ENCODE measurements around the gene KPNB1.

The KPNB1 gene

GRCh38 chr17:47699536-47699840, 49.8 kb downstream of the KPNB1 start:
- in situ Hi-C loops (cut with HindIII; ENCODE audit: low sequenced_read_pairs): no loop called here
- H3K4me3 ChIP-seq (ENCODE audit: low read depth, low read length): no peak overlapping the region
- DNase-seq (ENCODE audit: low read depth, low spot score): no peak
- TF ChIP-seq CTCF (IDR thresholded peaks at IDR 0.05; ENCODE audit: low read depth, low read length): no peak

- no peak overlapping the region for H3K4me3 ChIP-seq (ENCODE audit: low read depth, low read length)
- DNase-seq (ENCODE audit: low read depth, low spot score): no peak
- in situ Hi-C loops (cut with HindIII; ENCODE audit: low sequenced_read_pairs): no loop called here
- TF ChIP-seq CTCF (IDR thresholded peaks at IDR 0.05; ENCODE audit: low read depth, low read length): no peak
Observed at GRCh38 chr17:47700471-47701449, 51.0 kb downstream of the KPNB1 start.

GRCh38 chr17:47701608-47702007, 51.9 kb downstream of the KPNB1 start:
- in situ Hi-C loops (cut with HindIII; ENCODE audit: low sequenced_read_pairs): no loop called here

GRCh38 chr17:47702391-47702995, 52.8 kb downstream of the KPNB1 start:
- no peak for TF ChIP-seq CTCF (IDR thresholded peaks at IDR 0.05; ENCODE audit: low read depth, low read length)
- in situ Hi-C loops (cut with HindIII; ENCODE audit: low sequenced_read_pairs): no loop called here
- no peak overlapping the region for H3K4me3 ChIP-seq (ENCODE audit: low read depth, low read length)
- no peak for DNase-seq (ENCODE audit: low read depth, low spot score)

More at GRCh38 chr17:47701608-47702007, 51.9 kb downstream of the KPNB1 start:
- H3K4me3 ChIP-seq (ENCODE audit: low read depth, low read length): no peak overlapping the region
- DNase-seq (ENCODE audit: low read depth, low spot score): no peak
- TF ChIP-seq CTCF (IDR thresholded peaks at IDR 0.05; ENCODE audit: low read depth, low read length): no peak

GRCh38 chr17:47703191-47703591, 53.5 kb downstream of the KPNB1 start:
- no peak for TF ChIP-seq CTCF (IDR thresholded peaks at IDR 0.05; ENCODE audit: low read depth, low read length)

GRCh38 chr17:47703671-47704070, 54.0 kb downstream of the KPNB1 start:
- no peak for DNase-seq (ENCODE audit: low read depth, low spot score)
- no peak for TF ChIP-seq CTCF (IDR thresholded peaks at IDR 0.05; ENCODE audit: low read depth, low read length)
- in situ Hi-C loops (cut with HindIII; ENCODE audit: low sequenced_read_pairs): no loop called here
- no peak overlapping the region for H3K4me3 ChIP-seq (ENCODE audit: low read depth, low read length)

More at GRCh38 chr17:47703191-47703591, 53.5 kb downstream of the KPNB1 start:
- in situ Hi-C loops (cut with HindIII; ENCODE audit: low sequenced_read_pairs): no loop called here
- H3K4me3 ChIP-seq (ENCODE audit: low read depth, low read length): no peak overlapping the region
- DNase-seq (ENCODE audit: low read depth, low spot score): no peak
